A549 (cell line): ENCODE results near the gene LRIG3. TPM values are rescaled to one million over a fixed set of nuclear protein-coding genes. Genes with fewer than 3 reads are reported as not detected.

Experiments used
- ATAC-seq, 2 experiments: fragments of 200-7000 bp in 1 of 2; fragments of >200 bp in 1 of 2; cut with Nextera tagmentation in 1 of 2; cut with Tn5 transposase in 1 of 2; 3 replicates each; pipeline versions ENCODE4 v1.8.0 to v1.9.1; 2018 to 2020; ENCODE audit warnings: mild to moderate bottlenecking in 1 of 2, moderate library complexity in 1 of 2
- CTCF ChIA-PET: fragments of 300-600 bp; sonication (Branson Sonifier 250); formaldehyde crosslinking; extraction: SDS; loops from one replicate; lab custom pipeline; 2021; ENCODE audit warnings: antibody characterized with exemption, inconsistent platforms; lab: Yijun Ruan, JAX
- POLR2A ChIA-PET: fragments of 350-600 bp; formaldehyde crosslinking; extraction: SDS; loops from one replicate; lab custom pipeline; 2021; ENCODE audit warnings: antibody characterized with exemption, inconsistent platforms; lab: Yijun Ruan, JAX
- DNase-seq, 2 experiments: peaks; one replicate each; pipeline versions ENCODE4 v3.0.0 to v3.0.0-alpha.2; 2011 to 2016; ENCODE audit warnings: low read depth in 1 of 2, low spot score in 1 of 2
- FAIRE-seq: peaks from 2 replicates; lab custom pipeline; 2011; peaks lifted over from hg19 to GRCh38; lab: Jason Lieb, UNC
- H3K27ac ChIP-seq, 2 experiments: fragments of >200 bp; sonication (Bioruptor Twin); formaldehyde crosslinking; 3 replicates each; pipeline ENCODE4 v1.5.1; 2016 to 2017
- H3K4me1 ChIP-seq: fragments of >200 bp; sonication (Bioruptor Twin); formaldehyde crosslinking; 3 replicates; pipeline ENCODE4 v1.6.1; 2016
- H3K4me2 ChIP-seq: fragments of >200 bp; sonication (Bioruptor Twin); formaldehyde crosslinking; 3 replicates; pipeline ENCODE4 v1.6.1; 2016
- H3K4me3 ChIP-seq: fragments of >200 bp; sonication (Bioruptor Twin); formaldehyde crosslinking; 3 replicates; pipeline ENCODE4 v1.5.1; 2016
- H3K9me3 ChIP-seq: fragments of >200 bp; sonication (Bioruptor Twin); formaldehyde crosslinking; 3 replicates; pipeline ENCODE4 v1.6.1; 2016
- ATOH8 ChIP-seq: fragments of 250-450 bp; sonication (Bioruptor Pico); IDR thresholded peaks from 2 replicates; pipeline ENCODE4 v1.5.0; 2020; ENCODE audit warnings: low read depth, mild to moderate bottlenecking, moderate library complexity
- BHLHE40 ChIP-seq: IDR thresholded peaks from 2 replicates; pipeline ENCODE4 v1.6.1; 2012; ENCODE audit warnings: low read depth, low read length, inconsistent platforms
- CBX8 ChIP-seq: fragments of 200-600 bp; sonication (generic); IDR thresholded peaks from 2 replicates; pipeline ENCODE4 v1.6.1; 2016
- CHD2 ChIP-seq: fragments of 150-350 bp; IDR thresholded peaks from 2 replicates; pipeline ENCODE4 v1.6.1; 2014; ENCODE audit warnings: low read length; ENCODE audit not compliant: partially characterized antibody
- EHMT2 ChIP-seq: fragments of 200-600 bp; sonication (generic); IDR thresholded peaks from 2 replicates; pipeline ENCODE4 v1.6.1; 2016; ENCODE audit warnings: antibody characterized with exemption, low read depth, mild to moderate bottlenecking, moderate library complexity
- EP300 ChIP-seq, 2 experiments: fragments of >200 bp; sonication (Bioruptor Twin); formaldehyde crosslinking; IDR thresholded peaks; 2 replicates in 1 of 2; 3 replicates in 1 of 2; pipeline ENCODE4 v1.6.1; 2016 to 2017
- FOSB ChIP-seq: fragments of 250-450 bp; sonication (Bioruptor Pico); IDR thresholded peaks from 2 replicates; pipeline ENCODE4 v1.5.0; 2020; ENCODE audit warnings: mild to moderate bottlenecking, moderate library complexity
- FOXS1 ChIP-seq: fragments of 250-450 bp; sonication (Bioruptor Pico); IDR thresholded peaks from 2 replicates; pipeline ENCODE4 v1.5.0; 2020; ENCODE audit warnings: mild to moderate bottlenecking, moderate library complexity
- HDAC2 ChIP-seq: fragments of 200-600 bp; sonication (generic); IDR thresholded peaks from 2 replicates; pipeline ENCODE4 v1.6.1; 2016
- HOXB13 ChIP-seq: fragments of 250-450 bp; sonication (Bioruptor Pico); IDR thresholded peaks from 2 replicates; pipeline ENCODE4 v1.5.0; 2020; ENCODE audit warnings: low read depth, mild to moderate bottlenecking, moderate library complexity
- HOXB5 ChIP-seq: fragments of 250-450 bp; sonication (Bioruptor Pico); IDR thresholded peaks from 2 replicates; pipeline ENCODE4 v1.5.0; 2020; ENCODE audit warnings: mild to moderate bottlenecking, moderate library complexity
- JUN ChIP-seq, 2 experiments: fragments of >200 bp; sonication (Bioruptor Twin); formaldehyde crosslinking; IDR thresholded peaks; 2 replicates in 1 of 2; 3 replicates in 1 of 2; pipeline ENCODE4 v1.6.1; 2016 to 2017
- JUNB ChIP-seq: fragments of >200 bp; sonication (Bioruptor Twin); formaldehyde crosslinking; IDR thresholded peaks from 2 replicates; pipeline ENCODE4 v1.6.1; 2016
- KDM1A ChIP-seq: fragments of 200-600 bp; sonication (generic); IDR thresholded peaks from 2 replicates; pipeline ENCODE4 v1.6.1; 2016; ENCODE audit warnings: low read depth, mild to moderate bottlenecking
- MAZ ChIP-seq: fragments of 150-350 bp; IDR thresholded peaks from 2 replicates; pipeline ENCODE4 v1.6.1; 2014; ENCODE audit warnings: antibody characterized with exemption, low read depth, low read length, borderline replicate concordance
- MYC ChIP-seq: IDR thresholded peaks from 2 replicates; pipeline ENCODE4 v1.6.1; 2012; ENCODE audit warnings: mild to moderate bottlenecking, inconsistent platforms, low read length, improper control_type of control experiment, borderline replicate concordance
- NFE2L2 ChIP-seq: fragments of 150-350 bp; conservative IDR thresholded peaks from 2 replicates; pipeline ENCODE4 v1.6.1; 2014; ENCODE audit warnings: low read length
- POLR2A ChIP-seq: IDR thresholded peaks from 2 replicates; pipeline ENCODE4 v1.6.1; 2012; ENCODE audit warnings: mild to moderate bottlenecking, low read length
- RAD21 ChIP-seq, 2 experiments: fragments of >200 bp in 1 of 2; sonication (Bioruptor Twin) in 1 of 2; formaldehyde crosslinking in 1 of 2; IDR thresholded peaks in 1 of 2; conservative IDR thresholded peaks in 1 of 2; 2 replicates in 1 of 2; 3 replicates in 1 of 2; pipeline ENCODE4 v1.6.1; 2012 to 2018; ENCODE audit warnings: inconsistent platforms in 1 of 2
- RCOR1 ChIP-seq: fragments of 150-350 bp; IDR thresholded peaks from 2 replicates; pipeline ENCODE4 v1.6.1; 2014; ENCODE audit warnings: antibody characterized with exemption, low read length, low read depth
- RFX5 ChIP-seq: fragments of 450-650 bp; IDR thresholded peaks from 2 replicates; pipeline ENCODE4 v1.7.1; 2014; ENCODE audit warnings: antibody characterized with exemption, mild to moderate bottlenecking, moderate library complexity
- RNF2 ChIP-seq: fragments of 200-600 bp; sonication (generic); IDR thresholded peaks from 2 replicates; pipeline ENCODE4 v1.6.1; 2016; ENCODE audit warnings: low read depth, mild to moderate bottlenecking, antibody characterized with exemption, moderate library complexity, borderline replicate concordance
- SREBF2 ChIP-seq: fragments of 450-650 bp; IDR thresholded peaks from 2 replicates; pipeline ENCODE4 v1.6.1; 2014; ENCODE audit warnings: mild to moderate bottlenecking, moderate library complexity
- ZFP36 ChIP-seq: fragments of 450-650 bp; IDR thresholded peaks from 2 replicates; pipeline ENCODE4 v1.6.1; 2014; ENCODE audit warnings: borderline replicate concordance; ENCODE audit not compliant: partially characterized antibody
- WGBS: methylation state at CpG from one replicate; pipeline ENCODE4 v1.1.6; 2017; ENCODE audit errors: missing lambda C conversion rate; 5-methylcytosine and 5-hydroxymethylcytosine counted together
- polyA plus RNA-seq, 4 experiments: library from polyadenylated mRNA; depleted of rRNA in 3 of 4; stranded (reverse); fragments of >200 nt; fragmentation: RNase III in 1 of 4; extraction: RNeasy Plus Mini Kit Qiagen cat#74134 plus additional on column Dnase treatment in 1 of 4; gene quantifications; 2 replicates in 3 of 4; 3 replicates in 1 of 4; pipeline ENCODE4 v1.2.3, GENCODE V29; 2011 to 2017
- TF ChIP-seq, protein P1 (sequence below): IDR thresholded peaks from 2 replicates; pipeline ENCODE4 v1.6.1; 2012
- TF ChIP-seq, protein P2 (sequence below): fragments of 150-350 bp; IDR thresholded peaks from 2 replicates; pipeline ENCODE4 v1.6.1; 2014; ENCODE audit warnings: low read depth, mild to moderate bottlenecking, low read length
- TF ChIP-seq, protein P3 (sequence below): fragments of 250-450 bp; sonication (Bioruptor Pico); IDR thresholded peaks from 2 replicates; pipeline ENCODE4 v1.5.0; 2021; ENCODE audit warnings: mild to moderate bottlenecking, moderate library complexity, borderline replicate concordance
- TF ChIP-seq, protein P4 (sequence below): fragments of 200-600 bp; sonication (generic); IDR thresholded peaks from 2 replicates; pipeline ENCODE4 v1.6.1; 2016; ENCODE audit warnings: antibody characterized with exemption, mild to moderate bottlenecking, moderate library complexity

The LRIG3 gene
- polyA plus RNA-seq, 2 of the 4 experiments (the other 2 are of a cell fraction), result 3.7 to 16.4 TPM

DNA sequence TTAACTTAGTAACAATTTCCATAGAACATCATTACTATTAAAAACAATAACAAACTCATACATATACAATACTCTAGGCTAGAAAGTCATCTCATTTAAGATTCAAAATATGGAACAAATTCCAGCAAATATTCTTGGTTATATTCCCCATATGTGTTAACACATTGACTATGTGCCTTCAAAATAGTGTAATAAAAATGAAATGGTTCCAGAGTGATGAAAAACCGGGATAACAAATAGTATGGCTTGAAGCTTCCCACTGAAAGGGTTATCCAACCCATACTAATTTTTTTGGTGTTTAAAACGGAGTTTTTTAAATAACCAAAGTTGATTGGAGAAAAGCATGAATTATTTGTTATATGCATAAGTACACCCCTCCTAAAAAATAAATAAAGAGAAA, 5.3 kb downstream of the LRIG3 start:
- Histone ChIP-seq H3K9me3 (no peaks in the 10 kb centered on the region), H3K4me2 (peak overlapping the region; percentile 40; the same call in 2 of the 3 replicates), H3K27ac (no peak overlapping the region), H3K4me1 (peaks cover 36% of the 10 kb centered on the region), H3K4me3 (no peak overlapping the region)
- CTCF ChIA-PET, result no interaction called here
- POLR2A ChIA-PET, result no interaction called here
- ATAC-seq, result no peak
- TF ChIP-seq BHLHE40, result no peak
- no peak for TF ChIP-seq NFE2L2
- no peak for TF ChIP-seq RFX5
- no peak for TF ChIP-seq HOXB5
- TF ChIP-seq ATOH8, result no peak
- no peak for TF ChIP-seq MAZ
- TF ChIP-seq FOXS1, result no peak
- no peak for TF ChIP-seq MYC
- TF ChIP-seq HOXB13 (CRISPR knock-in tag), result no peak
- no peak for TF ChIP-seq EP300 (IDR thresholded peaks at IDR 0.05)
- no peak for TF ChIP-seq FOSB (CRISPR knock-in tag)
- TF ChIP-seq, protein P1, sequence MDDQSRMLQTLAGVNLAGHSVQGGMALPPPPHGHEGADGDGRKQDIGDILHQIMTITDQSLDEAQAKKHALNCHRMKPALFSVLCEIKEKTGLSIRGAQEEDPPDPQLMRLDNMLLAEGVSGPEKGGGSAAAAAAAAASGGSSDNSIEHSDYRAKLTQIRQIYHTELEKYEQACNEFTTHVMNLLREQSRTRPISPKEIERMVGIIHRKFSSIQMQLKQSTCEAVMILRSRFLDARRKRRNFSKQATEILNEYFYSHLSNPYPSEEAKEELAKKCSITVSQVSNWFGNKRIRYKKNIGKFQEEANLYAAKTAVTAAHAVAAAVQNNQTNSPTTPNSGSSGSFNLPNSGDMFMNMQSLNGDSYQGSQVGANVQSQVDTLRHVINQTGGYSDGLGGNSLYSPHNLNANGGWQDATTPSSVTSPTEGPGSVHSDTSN, result no peak
- no peak for TF ChIP-seq RAD21 (conservative IDR thresholded peaks at IDR 0.05 in 1 of 2, IDR thresholded peaks at IDR 0.05 in 1 of 2)
- DNase-seq, result no peak
- WGBS, result 81% methylated on average over 2 of the region's 2 CpGs
- no peak for FAIRE-seq

DNA sequence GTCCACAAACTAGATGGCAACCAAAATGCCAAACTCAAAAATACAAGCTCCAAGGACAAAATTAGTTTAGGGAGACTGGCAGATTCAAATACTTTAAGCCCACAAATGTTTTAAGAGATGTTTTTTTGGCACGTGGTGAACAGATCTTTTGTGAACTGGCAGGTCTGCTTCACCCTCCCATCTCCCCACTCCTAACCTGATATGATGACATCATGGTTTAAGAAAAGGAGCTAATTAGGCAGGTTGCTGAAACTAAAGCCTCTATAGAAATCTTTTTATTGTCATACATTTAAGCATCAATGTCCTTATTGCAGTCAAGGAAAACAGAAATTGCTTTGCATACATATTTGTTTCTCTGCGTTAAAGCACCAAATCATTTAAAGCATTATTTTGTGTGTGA, 5.8 kb downstream of the LRIG3 start:
- Histone ChIP-seq H3K4me1 (peaks cover 36% of the 10 kb centered on the region), H3K27ac (no peak overlapping the region), H3K4me3 (no peak overlapping the region), H3K9me3 (no peaks in the 10 kb centered on the region), H3K4me2 (no peak overlapping the region)
- WGBS, result 95% methylated on average over 2 of the region's 2 CpGs
- ATAC-seq, result no peak
- no peak for DNase-seq
- FAIRE-seq, result no peak
- ChIA-PET POLR2A (no interaction called here), CTCF (no interaction called here)
- TF ChIP-seq POLR2A, result no peak
- TF ChIP-seq CHD2, result no peak
- TF ChIP-seq CBX8, result no peak
- no peak for TF ChIP-seq JUN (IDR thresholded peaks at IDR 0.05)
- TF ChIP-seq RNF2, result no peak
- TF ChIP-seq, protein P2, sequence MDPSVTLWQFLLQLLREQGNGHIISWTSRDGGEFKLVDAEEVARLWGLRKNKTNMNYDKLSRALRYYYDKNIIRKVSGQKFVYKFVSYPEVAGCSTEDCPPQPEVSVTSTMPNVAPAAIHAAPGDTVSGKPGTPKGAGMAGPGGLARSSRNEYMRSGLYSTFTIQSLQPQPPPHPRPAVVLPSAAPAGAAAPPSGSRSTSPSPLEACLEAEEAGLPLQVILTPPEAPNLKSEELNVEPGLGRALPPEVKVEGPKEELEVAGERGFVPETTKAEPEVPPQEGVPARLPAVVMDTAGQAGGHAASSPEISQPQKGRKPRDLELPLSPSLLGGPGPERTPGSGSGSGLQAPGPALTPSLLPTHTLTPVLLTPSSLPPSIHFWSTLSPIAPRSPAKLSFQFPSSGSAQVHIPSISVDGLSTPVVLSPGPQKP, result no peak
- no peak for TF ChIP-seq MYC
- TF ChIP-seq, protein P3, sequence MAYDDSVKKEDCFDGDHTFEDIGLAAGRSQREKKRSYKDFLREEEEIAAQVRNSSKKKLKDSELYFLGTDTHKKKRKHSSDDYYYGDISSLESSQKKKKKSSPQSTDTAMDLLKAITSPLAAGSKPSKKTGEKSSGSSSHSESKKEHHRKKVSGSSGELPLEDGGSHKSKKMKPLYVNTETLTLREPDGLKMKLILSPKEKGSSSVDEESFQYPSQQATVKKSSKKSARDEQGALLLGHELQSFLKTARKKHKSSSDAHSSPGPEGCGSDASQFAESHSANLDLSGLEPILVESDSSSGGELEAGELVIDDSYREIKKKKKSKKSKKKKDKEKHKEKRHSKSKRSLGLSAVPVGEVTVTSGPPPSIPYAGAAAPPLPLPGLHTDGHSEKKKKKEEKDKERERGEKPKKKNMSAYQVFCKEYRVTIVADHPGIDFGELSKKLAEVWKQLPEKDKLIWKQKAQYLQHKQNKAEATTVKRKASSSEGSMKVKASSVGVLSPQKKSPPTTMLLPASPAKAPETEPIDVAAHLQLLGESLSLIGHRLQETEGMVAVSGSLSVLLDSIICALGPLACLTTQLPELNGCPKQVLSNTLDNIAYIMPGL (CRISPR knock-in tag), result no peak
- no peak for TF ChIP-seq NFE2L2
- TF ChIP-seq ZFP36, result no peak
- no peak for TF ChIP-seq RCOR1
- no peak for TF ChIP-seq EP300 (IDR thresholded peaks at IDR 0.05)
- TF ChIP-seq BHLHE40, result no peak
- TF ChIP-seq SREBF2, result no peak
- TF ChIP-seq, protein P4, sequence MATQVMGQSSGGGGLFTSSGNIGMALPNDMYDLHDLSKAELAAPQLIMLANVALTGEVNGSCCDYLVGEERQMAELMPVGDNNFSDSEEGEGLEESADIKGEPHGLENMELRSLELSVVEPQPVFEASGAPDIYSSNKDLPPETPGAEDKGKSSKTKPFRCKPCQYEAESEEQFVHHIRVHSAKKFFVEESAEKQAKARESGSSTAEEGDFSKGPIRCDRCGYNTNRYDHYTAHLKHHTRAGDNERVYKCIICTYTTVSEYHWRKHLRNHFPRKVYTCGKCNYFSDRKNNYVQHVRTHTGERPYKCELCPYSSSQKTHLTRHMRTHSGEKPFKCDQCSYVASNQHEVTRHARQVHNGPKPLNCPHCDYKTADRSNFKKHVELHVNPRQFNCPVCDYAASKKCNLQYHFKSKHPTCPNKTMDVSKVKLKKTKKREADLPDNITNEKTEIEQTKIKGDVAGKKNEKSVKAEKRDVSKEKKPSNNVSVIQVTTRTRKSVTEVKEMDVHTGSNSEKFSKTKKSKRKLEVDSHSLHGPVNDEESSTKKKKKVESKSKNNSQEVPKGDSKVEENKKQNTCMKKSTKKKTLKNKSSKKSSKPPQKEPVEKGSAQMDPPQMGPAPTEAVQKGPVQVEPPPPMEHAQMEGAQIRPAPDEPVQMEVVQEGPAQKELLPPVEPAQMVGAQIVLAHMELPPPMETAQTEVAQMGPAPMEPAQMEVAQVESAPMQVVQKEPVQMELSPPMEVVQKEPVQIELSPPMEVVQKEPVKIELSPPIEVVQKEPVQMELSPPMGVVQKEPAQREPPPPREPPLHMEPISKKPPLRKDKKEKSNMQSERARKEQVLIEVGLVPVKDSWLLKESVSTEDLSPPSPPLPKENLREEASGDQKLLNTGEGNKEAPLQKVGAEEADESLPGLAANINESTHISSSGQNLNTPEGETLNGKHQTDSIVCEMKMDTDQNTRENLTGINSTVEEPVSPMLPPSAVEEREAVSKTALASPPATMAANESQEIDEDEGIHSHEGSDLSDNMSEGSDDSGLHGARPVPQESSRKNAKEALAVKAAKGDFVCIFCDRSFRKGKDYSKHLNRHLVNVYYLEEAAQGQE, result no peak
- no peak for TF ChIP-seq JUNB
- no peak for TF ChIP-seq HDAC2
- TF ChIP-seq EHMT2, result no peak
- TF ChIP-seq KDM1A, result no peak
